EL (cell line): ENCODE results near the gene FGF7.
"Not testable (repeated sequence)": the region's sequence is repeated elsewhere in the genome, so short reads cannot be mapped to it uniquely, and the experiment has no call there.

Source experiments
- DNase-seq: peaks from one replicate; pipeline ENCODE4 v3.0.0-alpha.2; 2016

The FGF7 gene, protein sequence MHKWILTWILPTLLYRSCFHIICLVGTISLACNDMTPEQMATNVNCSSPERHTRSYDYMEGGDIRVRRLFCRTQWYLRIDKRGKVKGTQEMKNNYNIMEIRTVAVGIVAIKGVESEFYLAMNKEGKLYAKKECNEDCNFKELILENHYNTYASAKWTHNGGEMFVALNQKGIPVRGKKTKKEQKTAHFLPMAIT

GRCh38 chr15:49423021-49423420 is at the start of gene FGF7:
FGF7 (plus strand) TSS chr15:49423242; CDS start chr15:49424298, 1,056 bp downstream.
- no peak for DNase-seq

- no peak for DNase-seq
Observed at GRCh38 chr15:49379996-49380395, 43.0 kb upstream of the FGF7 start.

- DNase-seq = no peak
Observed at GRCh38 chr15:49380912-49381311, 42.1 kb upstream of the FGF7 start.

DNA sequence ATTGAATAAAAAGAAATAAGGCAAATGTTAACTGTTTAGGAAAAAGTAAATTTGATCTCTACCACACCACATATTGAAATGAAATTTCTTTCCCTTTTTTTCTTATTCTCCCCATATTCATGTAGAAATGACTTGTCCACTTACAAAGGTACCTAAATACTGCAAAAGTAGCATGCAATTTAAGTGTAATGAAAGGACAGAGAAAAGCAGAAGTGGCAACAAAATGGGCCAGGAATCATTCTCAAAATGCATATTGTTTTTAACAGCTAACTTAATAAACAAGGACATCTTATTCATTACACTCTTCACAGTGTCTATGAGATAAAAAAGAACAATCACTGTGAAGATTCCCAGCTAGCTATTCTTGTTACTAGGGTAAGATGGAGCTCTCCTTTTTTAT is 40.6 kb upstream of the FGF7 start:
- DNase-seq = no peak

DNA sequence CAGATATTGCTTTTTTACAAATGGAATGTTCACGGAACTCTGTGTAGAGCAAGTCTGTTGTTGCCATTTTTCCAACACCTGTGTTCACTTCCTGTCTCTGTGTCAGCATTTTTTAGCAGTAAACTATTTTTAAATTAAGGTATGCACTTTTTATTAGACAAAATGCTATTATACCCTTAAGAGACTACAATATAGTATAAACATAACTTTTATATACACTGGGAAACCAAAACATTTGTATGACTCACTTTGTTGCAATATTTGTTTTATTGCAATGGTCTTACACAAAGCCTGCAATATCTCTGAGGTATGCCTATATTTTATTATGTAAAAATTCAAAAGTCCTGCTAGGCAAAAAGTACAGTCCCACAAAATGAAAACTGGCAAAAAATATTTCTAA is 39.8 kb upstream of the FGF7 start:
- DNase-seq = peak; percentile 27

DNA sequence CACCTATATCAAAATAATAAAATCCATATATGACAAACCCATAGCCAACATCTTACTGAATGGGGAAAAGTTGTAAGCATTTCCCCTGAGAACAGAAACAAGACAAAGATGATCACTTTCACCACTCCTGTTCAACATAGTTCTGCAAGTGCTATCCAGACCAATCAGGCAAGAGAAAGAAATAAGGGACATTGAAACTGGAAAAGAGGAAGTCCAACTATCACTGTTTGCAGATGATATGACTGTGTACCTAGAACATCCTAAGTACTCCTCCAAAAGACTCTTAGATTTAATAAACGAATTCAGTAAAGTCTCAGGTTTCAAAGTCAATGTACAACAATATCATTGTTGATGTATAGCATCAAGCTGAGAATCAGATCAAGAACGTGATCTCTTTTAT is 35.6 kb upstream of the FGF7 start:
- no peak for DNase-seq

DNA sequence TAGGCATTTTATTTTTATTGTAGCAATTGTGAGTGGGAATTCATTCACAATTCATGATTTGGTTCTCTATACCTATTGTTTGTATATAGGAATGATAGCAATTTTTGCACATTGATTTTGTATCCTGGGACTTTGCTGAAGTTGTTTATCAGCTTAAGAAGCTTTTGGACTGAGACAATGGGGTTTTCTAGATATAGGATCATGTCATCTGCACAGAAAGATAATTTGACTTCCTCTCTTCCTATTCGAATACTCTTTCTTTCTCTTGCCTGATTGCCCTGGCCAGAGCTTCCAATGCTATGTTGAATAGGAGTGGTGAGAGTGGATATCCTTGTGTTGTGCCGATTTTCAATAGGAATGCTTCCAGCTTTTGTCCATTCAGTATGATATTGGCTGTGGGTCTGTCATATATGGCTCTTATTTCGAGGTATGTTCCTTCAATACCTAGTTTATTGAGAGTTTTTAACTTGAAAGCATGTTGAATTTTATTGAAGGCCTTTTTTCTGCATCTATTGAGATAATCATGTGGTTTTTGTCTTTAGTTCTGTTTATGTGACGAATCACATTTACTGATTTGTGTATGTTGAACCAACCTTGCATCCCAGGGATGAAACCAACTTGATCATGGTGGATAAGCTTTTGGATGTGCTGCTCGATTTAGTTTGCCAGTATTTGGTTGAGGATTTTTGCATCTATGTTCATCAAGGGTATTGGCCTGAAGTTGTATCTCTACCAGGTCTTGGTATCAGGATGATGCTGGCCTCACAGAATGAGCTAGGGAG is 20.3 kb upstream of the FGF7 start:
- DNase-seq = not testable (repeated sequence)

GRCh38 chr15:49406352-49407118 is 16.5 kb upstream of the FGF7 start:
- no peak for DNase-seq

DNA sequence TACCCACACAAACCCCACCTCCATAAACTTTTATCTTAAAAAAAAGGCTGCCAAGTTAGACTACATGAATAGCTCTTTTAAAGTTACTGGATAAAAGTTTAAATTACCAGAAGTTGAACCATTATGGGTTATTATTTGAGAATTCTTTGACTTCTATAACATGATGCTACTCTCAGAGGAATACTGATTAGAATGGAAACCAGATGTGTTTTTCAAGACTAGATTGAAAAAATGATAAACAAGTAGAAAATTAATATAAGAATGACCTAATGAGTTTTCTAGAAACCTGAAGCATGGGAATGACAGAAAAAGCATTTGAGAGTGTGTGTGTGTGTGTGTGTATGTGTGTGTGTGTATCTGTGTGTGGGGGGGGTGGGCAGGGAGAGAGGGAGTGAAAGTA is 12.4 kb upstream of the FGF7 start:
- no peak for DNase-seq

DNA sequence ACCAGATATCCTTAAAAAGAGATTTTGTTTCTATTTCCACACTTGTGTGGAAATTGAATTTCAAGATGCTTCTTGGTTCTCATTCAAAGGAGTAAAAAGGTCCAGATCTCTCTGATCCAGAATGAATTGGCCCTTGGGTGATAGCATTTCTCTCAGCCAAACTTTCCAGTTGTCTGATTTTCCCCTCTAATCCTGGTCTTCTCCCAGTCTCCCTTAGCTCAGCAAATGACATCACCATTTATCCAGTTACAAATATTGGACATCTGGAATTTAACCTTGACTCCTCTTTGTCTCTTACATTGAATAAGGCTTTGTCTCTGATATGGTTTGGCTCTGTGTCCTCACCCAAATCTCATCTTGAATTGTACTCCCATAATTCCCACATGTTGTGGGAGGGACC is 10.2 kb upstream of the FGF7 start:
- peak; percentile 23 for DNase-seq

DNA sequence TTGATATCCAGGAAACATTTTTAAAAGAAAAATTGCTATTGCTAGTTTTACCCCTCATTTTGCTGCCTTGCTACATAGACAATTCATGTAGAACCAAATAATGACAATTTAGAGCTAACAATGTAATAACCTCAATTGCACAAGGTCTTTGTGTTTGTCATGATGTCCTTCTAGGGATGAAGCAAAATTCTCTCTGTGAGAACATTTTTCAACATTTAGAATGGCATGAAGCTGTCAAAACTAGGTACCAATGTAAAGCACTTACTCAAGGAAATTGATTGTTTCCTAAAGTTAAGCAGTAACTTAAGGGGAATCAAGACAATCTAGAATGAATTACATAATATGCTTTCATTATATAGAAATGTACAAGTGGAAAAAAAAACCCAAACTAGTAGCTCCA is 7.9 kb upstream of the FGF7 start:
- no peak for DNase-seq

DNA sequence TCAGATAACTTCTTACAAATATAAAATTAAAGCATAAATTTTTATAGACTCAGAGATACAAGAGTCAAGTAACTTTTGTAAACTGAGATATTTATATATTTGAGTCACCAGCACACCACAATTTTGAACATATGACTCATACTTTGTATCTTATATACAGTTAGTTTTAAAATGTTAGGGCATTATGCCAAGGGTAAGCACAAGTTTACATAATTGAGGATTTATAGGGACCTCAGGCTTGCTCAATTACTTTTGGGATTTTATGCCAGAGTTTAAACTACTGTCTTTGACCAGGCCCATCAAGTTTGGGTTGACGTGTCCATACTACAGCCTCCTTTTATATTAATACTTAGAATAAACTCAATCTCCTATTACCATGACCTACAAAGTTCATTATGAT is 7.4 kb upstream of the FGF7 start:
- peak; percentile 86 for DNase-seq

- DNase-seq = no peak
Observed at GRCh38 chr15:49418811-49419210, 4.2 kb upstream of the FGF7 start.

DNA sequence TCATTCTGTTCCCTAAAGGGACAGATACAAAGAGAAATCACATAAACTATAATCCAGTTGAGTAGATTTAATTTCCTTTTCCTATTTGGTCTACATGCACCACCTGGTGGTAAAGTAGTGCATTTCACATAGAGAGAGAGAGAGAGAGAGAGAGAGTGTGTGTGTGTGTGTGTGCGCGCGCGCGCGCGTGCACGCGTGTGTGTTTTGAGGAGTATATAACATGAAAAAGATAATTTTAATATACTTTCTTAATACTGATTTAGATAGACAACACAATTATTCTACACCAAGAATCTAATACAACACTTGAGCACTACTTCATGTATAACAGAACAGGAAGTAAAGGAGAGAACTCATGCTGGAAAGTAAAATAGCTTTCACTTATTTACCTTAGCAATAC is 1.1 kb upstream of the FGF7 start:
- DNase-seq = peak; percentile 41

DNA sequence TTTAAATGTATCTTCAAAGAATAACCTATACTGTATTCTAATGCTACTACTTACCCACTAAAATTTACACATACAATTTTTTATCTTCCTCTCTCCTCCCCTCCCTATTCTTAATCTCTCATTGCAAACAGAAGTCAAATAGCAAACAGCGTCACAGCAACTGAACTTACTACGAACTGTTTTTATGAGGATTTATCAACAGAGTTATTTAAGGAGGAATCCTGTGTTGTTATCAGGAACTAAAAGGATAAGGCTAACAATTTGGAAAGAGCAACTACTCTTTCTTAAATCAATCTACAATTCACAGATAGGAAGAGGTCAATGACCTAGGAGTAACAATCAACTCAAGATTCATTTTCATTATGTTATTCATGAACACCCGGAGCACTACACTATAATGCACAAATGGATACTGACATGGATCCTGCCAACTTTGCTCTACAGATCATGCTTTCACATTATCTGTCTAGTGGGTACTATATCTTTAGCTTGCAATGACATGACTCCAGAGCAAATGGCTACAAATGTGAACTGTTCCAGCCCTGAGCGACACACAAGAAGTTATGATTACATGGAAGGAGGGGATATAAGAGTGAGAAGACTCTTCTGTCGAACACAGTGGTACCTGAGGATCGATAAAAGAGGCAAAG is 984 bp downstream of the FGF7 start:
- DNase-seq = no peak

DNA sequence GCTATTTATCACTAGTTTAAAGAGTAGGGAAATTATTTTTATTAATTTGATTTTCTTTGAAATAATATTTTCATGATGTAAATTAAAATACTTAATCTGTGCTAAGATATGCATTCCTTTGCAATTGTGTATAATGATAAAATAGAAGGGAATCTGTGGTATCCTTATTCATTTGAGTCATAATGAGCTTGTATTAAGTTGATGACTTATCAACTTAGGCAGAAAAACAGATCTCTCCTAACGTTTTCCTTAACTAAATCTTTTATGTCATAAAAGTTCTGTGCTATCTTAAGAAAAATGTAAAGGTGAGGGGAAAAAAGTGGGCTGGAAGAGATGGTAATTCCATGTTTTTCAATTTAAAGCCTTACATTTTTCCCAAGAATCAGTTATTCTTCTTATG is 1.9 kb downstream of the FGF7 start:
- peak; percentile 25 for DNase-seq

DNA sequence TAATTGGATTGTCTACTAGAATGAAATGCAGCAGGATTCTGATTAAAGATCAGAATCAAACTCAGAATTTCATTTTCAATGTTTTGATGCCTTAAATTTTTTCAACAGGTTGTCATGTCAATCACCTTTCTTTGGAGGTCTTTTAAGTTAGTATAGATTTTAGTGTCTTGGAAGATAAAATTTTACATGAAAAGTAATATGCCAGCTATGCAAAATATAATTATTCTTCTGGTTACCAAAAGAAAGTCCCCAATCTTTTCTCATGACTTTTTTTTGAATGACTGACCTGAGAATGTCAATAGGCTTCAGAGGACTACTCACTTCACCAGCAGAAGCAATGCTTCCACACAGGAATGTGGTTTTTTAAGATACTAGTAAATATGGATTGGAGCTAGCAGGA is 4.3 kb downstream of the FGF7 start:
- DNase-seq = no peak

DNA sequence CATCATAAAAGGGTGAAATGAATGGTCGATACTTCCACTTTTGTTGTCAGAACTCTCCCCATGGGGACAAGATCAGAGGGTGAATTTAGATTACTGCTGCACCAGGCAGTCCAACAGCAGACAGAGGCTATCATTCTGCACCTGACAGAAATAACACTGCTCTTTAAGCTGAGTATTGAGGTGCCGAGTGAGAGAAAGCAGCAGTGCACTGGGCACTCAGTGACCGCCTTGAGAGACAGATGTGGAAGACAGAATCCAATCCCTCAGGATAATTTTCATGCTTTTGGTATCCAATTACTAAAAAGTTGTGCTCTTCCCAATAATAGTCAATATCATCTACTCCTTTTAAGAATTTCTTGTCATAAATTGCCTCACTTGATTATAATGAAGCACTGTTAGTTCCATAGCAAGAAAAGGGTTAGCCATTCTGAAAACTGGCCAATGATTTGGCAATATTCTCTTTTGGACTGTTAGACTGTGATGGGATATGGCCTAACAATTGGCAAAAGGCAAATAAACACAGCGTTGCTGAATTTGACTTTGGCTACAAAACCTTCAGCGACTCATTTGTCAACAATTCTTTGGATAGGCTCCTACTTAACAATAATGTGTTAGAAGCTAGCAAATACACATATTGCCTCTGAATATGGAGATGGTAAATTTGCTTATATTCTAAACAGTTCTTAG is 5.5 kb downstream of the FGF7 start:
- peak; percentile 35 for DNase-seq

- no peak for DNase-seq
Observed at GRCh38 chr15:49430046-49430445, 7.0 kb downstream of the FGF7 start.

GRCh38 chr15:49435174-49435573 is 12.1 kb downstream of the FGF7 start:
- peak; percentile 28 for DNase-seq

GRCh38 chr15:49436751-49437150 is 13.7 kb downstream of the FGF7 start:
- no peak for DNase-seq

DNA sequence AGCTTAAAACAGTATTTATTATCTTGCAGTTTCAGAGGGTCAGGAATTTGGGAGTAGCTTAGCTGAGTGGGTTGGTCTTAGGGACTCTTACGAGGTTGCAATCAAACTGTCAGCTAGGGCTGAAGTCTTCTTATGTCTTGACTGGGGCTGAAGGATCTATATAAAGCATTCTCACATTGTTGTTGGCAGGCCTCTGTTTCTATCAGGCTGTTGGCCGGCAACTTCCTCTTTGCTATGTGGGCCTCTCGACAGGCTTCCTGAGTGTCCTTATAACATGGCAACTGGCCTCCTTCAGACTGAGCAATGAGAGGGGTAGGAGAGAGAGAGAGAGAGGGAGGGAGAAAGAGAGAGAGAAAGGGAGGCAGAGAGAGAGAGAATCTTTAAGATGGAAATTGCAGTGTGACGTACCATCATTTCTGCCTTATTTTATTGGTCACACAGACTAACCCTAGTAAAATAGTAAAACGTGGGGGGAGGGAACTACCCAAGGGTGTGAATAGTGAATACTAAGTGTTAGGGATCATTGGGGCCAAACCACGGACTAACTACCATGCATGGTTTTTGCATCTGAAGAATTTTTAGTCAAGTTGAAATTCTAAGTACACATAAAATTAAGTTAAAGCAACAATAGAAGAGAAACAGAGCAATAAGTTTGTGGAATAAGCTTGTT is 16.1 kb downstream of the FGF7 start:
- DNase-seq = no peak
